ENCODE results near the gene SLC25A26.

DNA sequence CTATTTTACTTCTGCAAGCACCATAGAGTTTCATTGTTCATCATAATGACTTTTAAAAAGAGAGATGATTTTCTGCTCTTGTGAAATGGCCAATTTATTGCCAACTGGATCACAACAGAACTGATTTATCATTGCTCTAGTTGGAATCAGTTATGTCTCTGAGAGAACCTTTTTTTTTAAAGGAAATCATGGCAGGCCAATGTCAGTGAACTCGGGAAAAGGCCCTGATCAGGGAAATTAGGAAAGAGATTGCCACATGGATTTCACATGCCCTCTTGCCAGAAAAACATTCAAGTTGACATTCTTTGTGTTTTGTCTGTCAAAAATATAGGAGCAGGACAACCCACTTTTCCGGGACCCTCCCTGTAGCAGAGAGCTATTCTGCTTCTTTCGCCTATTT is 12.6 kb upstream of the SLC25A26 start:
- no peak for TF ChIP-seq EP300 (IDR thresholded peaks at IDR 0.05)
- TF ChIP-seq, protein P1, sequence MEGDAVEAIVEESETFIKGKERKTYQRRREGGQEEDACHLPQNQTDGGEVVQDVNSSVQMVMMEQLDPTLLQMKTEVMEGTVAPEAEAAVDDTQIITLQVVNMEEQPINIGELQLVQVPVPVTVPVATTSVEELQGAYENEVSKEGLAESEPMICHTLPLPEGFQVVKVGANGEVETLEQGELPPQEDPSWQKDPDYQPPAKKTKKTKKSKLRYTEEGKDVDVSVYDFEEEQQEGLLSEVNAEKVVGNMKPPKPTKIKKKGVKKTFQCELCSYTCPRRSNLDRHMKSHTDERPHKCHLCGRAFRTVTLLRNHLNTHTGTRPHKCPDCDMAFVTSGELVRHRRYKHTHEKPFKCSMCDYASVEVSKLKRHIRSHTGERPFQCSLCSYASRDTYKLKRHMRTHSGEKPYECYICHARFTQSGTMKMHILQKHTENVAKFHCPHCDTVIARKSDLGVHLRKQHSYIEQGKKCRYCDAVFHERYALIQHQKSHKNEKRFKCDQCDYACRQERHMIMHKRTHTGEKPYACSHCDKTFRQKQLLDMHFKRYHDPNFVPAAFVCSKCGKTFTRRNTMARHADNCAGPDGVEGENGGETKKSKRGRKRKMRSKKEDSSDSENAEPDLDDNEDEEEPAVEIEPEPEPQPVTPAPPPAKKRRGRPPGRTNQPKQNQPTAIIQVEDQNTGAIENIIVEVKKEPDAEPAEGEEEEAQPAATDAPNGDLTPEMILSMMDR (IDR thresholded peaks at IDR 0.05), result no peak
- no peak for TF ChIP-seq POLR2A (IDR thresholded peaks at IDR 0.05)
- no peak for TF ChIP-seq POLR2AphosphoS5 (IDR thresholded peaks at IDR 0.05)

All from sigmoid colon (tissue), 4 donors.